Measurements from ENCODE around the gene ITGA1.

DNA sequence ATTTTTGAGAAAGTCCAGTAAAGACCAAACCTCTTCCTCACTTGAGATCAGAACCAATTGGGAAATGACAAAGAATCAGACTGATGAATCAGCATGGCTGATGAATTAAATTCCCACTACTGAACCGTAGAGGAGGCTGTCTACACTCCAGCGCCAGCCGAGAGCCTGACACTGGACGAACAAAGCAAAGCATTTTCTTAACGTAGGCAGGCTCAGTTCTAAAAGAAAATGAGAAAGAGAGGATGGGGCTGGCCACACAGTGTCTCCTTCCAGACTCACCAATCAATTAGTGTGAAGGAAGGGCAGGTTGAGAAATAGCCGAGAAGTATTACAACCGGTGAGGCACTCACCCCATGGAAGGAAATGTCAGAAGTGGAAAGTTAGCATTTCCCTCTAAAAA is 49.4 kb downstream of the ITGA1 start:
- TF ChIP-seq CTCF (optimal IDR thresholded peaks at IDR 0.05 in 1 of 3, IDR thresholded peaks at IDR 0.05 in 1 of 3, conservative IDR thresholded peaks at IDR 0.05 in 1 of 3; ENCODE audit: extremely low read depth in 1 of 3, insufficient read depth in 2 of 3, low read length in 3 of 3) = no peak
- no peak for TF ChIP-seq EZH2 (IDR thresholded peaks at IDR 0.05; ENCODE audit: low read length)
